Calu3 (cell line): ENCODE results near the gene POU2F2. TPM values are rescaled to one million over a fixed set of nuclear protein-coding genes. Genes with fewer than 3 reads are reported as not detected.

Source experiments
- BruUV-seq: library from RNA; stranded (reverse); fragments of 400-500 nt; replicated peaks from 2 replicates; lab custom pipeline; 2021; lab: Mats Ljungman, UMichigan
- CTCF ChIA-PET: fragments of 300-600 bp; sonication (Branson Sonifier 250); formaldehyde crosslinking; loops from one replicate; lab custom pipeline; 2022; ENCODE audit warnings: antibody characterized with exemption; lab: Charles Lee
- DNase-seq: peaks from one replicate; pipeline ENCODE4 v3.0.0; 2022
- H3K27ac Mint-ChIP-seq: one replicate; pipeline ENCODE4 v1.8.0; 2022; ENCODE audit warnings: mixed read lengths; ENCODE audit not compliant: unreplicated experiment
- H3K27me3 Mint-ChIP-seq: one replicate; pipeline ENCODE4 v1.8.0; 2022; ENCODE audit warnings: mixed read lengths; ENCODE audit not compliant: unreplicated experiment
- H3K36me3 Mint-ChIP-seq: one replicate; pipeline ENCODE4 v1.8.0; 2022; ENCODE audit warnings: mild to moderate bottlenecking, moderate library complexity, mixed read lengths; ENCODE audit not compliant: insufficient read depth, unreplicated experiment
- H3K4me1 Mint-ChIP-seq: one replicate; pipeline ENCODE4 v1.8.0; 2022; ENCODE audit warnings: mild to moderate bottlenecking, low read depth, mixed read lengths; ENCODE audit not compliant: unreplicated experiment
- H3K4me3 Mint-ChIP-seq: one replicate; pipeline ENCODE4 v1.8.0; 2022; ENCODE audit warnings: mild to moderate bottlenecking, low read depth, moderate library complexity, mixed read lengths; ENCODE audit not compliant: unreplicated experiment
- H3K9me3 Mint-ChIP-seq: one replicate; pipeline ENCODE4 v1.8.0; 2022; ENCODE audit warnings: low read depth, mixed read lengths; ENCODE audit not compliant: unreplicated experiment
- CTCF ChIP-seq: fragments of 200-600 bp; IDR thresholded peaks from one replicate; pipeline ENCODE4 v1.8.0; 2022; ENCODE audit warnings: antibody characterized with exemption; ENCODE audit not compliant: unreplicated experiment
- intact Hi-C: fragments of 100-400 bp; cut with micrococcal nuclease; formaldehyde crosslinking; loops from one replicate; pipeline ENCODE4 v1.10.0; 2022; ENCODE audit not compliant: unreplicated experiment
- total RNA-seq: library from RNA; stranded (reverse); gene quantifications from 2 replicates; pipeline ENCODE4 v1.2.3, GENCODE V29; 2022

POU2F2 gene
- total RNA-seq, 1 experiment from 2014 or later, result 4.6 TPM

- Mint-ChIP-seq H3K36me3 (peaks cover 7% of the 10 kb centered on the region), H3K9me3 (no peaks in the 10 kb centered on the region), H3K4me1 (peaks cover 40% of the 10 kb centered on the region), H3K4me3 (no peak overlapping the region), H3K27ac (no peak overlapping the region), H3K27me3 (peaks cover 12% of the 10 kb centered on the region)
- CTCF ChIA-PET, result interaction anchor here (1.0 to 1.2 kb wide), 2 partner anchors 13 kb away, joined by 4 read pairs; no protein-coding TSS in a partner anchor
- no TSS peak for BruUV-seq
- no peak for TF ChIP-seq CTCF
- DNase-seq, result no peak
- intact Hi-C loops, result loop anchor here (10.0 kb wide), 1 partner anchor 158 kb away; no protein-coding TSS in a partner anchor
Measured at GRCh38 chr19:42126574-42126973, 5.7 kb downstream of the POU2F2 start.

DNA sequence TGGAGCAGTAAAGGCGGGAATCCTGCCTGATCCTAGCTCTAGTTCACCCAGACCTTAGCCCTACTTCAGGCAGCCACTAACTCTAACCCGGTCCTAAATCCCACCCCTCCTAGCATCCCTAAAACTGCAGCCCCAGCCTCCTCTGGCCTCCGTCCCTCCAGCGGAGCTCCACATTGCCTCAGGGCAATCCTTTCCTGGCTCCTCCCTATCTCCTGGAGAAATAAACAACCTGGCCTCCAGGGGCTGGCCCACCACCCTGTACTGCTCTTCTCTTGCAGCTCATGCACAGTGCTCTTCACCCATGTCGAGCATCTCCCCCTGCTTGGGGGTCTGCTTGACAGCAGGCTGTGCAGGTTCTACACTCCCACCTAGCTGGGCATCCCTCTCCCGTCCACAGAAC is 6.7 kb downstream of the POU2F2 start:
- no peak for TF ChIP-seq CTCF
- intact Hi-C loops, result loop anchor here (10.0 kb wide), 1 partner anchor 159 kb away; no protein-coding TSS in a partner anchor
- Mint-ChIP-seq H3K27me3 (peaks cover 2% of the 10 kb centered on the region), H3K27ac (no peak overlapping the region), H3K4me3 (no peak overlapping the region), H3K36me3 (peaks cover 7% of the 10 kb centered on the region), H3K4me1 (peaks cover 43% of the 10 kb centered on the region), H3K9me3 (no peaks in the 10 kb centered on the region)
- no TSS peak for BruUV-seq
- DNase-seq, result no peak
- CTCF ChIA-PET, result interaction anchor here (0.7 to 1.5 kb wide), 5 partner anchors 10 to 1920 kb away, joined by 3 to 4 read pairs (median 3); no protein-coding TSS in a partner anchor

DNA sequence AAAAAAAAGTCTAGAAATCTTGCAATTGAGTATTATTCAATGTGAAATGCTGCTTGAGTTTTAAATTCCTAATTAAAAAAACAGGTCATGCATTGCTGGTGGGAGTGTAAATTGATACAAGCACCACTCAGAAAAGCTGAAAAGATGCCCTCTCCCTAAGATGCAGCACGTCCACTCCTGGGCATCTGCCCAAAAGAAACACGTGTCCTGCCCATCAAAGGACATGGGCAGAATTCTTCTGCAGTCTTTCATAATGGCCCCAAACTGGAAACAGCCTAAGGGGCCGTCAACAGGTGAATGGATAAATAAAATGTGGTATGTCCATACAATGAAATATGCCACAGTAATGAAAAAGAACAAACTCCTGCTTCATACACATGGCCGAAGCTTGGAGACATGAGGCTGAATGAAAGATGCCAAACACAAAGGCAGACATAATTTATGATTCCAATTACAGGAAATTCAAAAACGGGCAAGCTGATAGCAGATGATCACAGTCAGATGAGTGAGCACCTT is 7.8 kb downstream of the POU2F2 start:
- intact Hi-C loops, result loop anchor here (10.0 kb wide), 1 partner anchor 160 kb away; no protein-coding TSS in a partner anchor
- CTCF ChIA-PET, result interaction anchor here (0.6 to 1.5 kb wide), 6 partner anchors 8 to 308 kb away, joined by 3 to 7 read pairs (median 3); partner anchors contain the start of gene POU2F2
- no peaks in the 10 kb centered on the region for H3K9me3 Mint-ChIP-seq
- no peaks in the 10 kb centered on the region for H3K27me3 Mint-ChIP-seq
- peaks cover 7% of the 10 kb centered on the region for H3K36me3 Mint-ChIP-seq
- peaks cover 37% of the 10 kb centered on the region for H3K4me1 Mint-ChIP-seq
- DNase-seq, result no peak
- H3K27ac Mint-ChIP-seq, result no peak overlapping the region
- TF ChIP-seq CTCF, result no peak
- BruUV-seq, result no TSS peak
- no peak overlapping the region for H3K4me3 Mint-ChIP-seq

- intact Hi-C loops, result loop anchor here (10.0 kb wide), 1 partner anchor 161 kb away; no protein-coding TSS in a partner anchor
- Mint-ChIP-seq H3K4me3 (no peak overlapping the region), H3K36me3 (peaks cover 7% of the 10 kb centered on the region), H3K9me3 (no peaks in the 10 kb centered on the region), H3K27ac (no peak overlapping the region), H3K4me1 (peaks cover 41% of the 10 kb centered on the region), H3K27me3 (no peaks in the 10 kb centered on the region)
- no TSS peak for BruUV-seq
- TF ChIP-seq CTCF, result no peak
- CTCF ChIA-PET, result interaction anchor here (0.7 to 1.3 kb wide), 2 partner anchors 9 to 103 kb away, joined by 3 read pairs; partner anchors contain the start of gene POU2F2
- no peak for DNase-seq
Measured at GRCh38 chr19:42123765-42124164, 8.5 kb downstream of the POU2F2 start.
